GM12874 (cell line): ENCODE measurements around the gene TIE1.

Experiments used
- CTCF ChIP-seq: IDR thresholded peaks from 2 replicates; pipeline ENCODE4 v1.5.1; 2011; ENCODE audit warnings: low read depth, mild to moderate bottlenecking, control low read depth, low read length, moderate library complexity; ENCODE audit not compliant: insufficient read depth

Gene TIE1

GRCh38 chr1:43275826-43276620 is 24.8 kb upstream of the TIE1 start:
- no peak for TF ChIP-seq CTCF

- no peak for TF ChIP-seq CTCF
Observed at GRCh38 chr1:43276673-43277072, 24.1 kb upstream of the TIE1 start.

GRCh38 chr1:43277116-43277876 is 23.5 kb upstream of the TIE1 start:
- no peak for TF ChIP-seq CTCF

- no peak for TF ChIP-seq CTCF
Observed at GRCh38 chr1:43279161-43279560, 21.6 kb upstream of the TIE1 start.

- no peak for TF ChIP-seq CTCF
Observed at GRCh38 chr1:43279666-43280065, 21.1 kb upstream of the TIE1 start.

- no peak for TF ChIP-seq CTCF
Observed at GRCh38 chr1:43280692-43281091, 20.1 kb upstream of the TIE1 start.
